Measurements from ENCODE around the gene TJP3.

DNA sequence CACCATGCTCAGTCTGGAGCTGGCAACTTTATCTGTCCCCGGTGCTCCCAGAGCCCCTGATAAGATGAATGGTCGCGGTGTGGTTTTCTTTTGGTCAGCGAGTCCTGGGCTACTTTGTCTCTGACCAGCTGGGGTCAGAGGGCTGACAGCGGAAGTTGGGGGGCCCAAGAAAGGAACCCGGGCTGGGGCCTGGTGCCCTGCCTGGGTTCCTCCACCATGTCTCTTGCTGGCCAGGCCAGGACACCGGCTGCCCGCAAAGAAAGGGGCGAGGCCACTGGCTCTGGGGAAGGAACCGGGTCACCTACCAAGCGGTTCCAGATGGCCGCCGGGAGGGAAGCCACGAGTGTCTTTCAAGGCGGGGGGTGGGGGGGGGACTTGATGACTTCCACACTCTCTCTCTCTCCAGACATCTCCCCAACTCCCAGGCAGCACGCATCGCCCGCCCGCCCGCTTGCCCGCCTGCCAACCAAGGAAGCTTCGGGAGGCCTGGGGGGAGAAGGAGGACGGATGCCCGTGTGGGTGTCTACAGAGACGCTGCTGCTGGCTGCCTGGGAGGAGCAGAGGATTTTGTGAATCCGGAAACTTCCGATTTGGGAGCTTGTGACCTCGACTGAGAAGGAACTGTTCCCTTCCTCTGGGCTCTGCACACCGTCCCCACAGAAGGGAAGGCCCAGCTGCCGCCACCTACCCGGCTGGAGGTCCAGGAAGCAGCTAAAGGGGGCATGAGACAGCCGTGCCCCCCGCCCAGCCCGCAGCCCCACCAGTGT, 9.0 kb upstream of the TJP3 start:
- TF ChIP-seq TAF1 (IDR thresholded peaks at IDR 0.05; ENCODE audit: borderline replicate concordance, low read depth, low read length) (no peak), POLR2AphosphoS5 (IDR thresholded peaks at IDR 0.05; ENCODE audit: low read depth, low read length) (no peak), POLR2A (IDR thresholded peaks at IDR 0.05; ENCODE audit: low read depth, low read length) (no peak)

Measured in GM12892 (cell line).